Heart right ventricle (tissue), 16 donors: ENCODE data around the gene MGAT5. TPM values are rescaled to one million over a fixed set of nuclear protein-coding genes. Genes with fewer than 3 reads are reported as not detected.

Source experiments
- ATAC-seq, 8 donors: fragments of 200-7000 bp; cut with Tn5 transposase; one replicate each; pipeline ENCODE4 v1.9.1; 2020; ENCODE audit warnings: mild to moderate bottlenecking in 8 of 8, moderate library complexity in 8 of 8, moderate number of reproducible peaks in 1 of 8
- DNase-seq, 2 donors: peaks; one replicate each; pipeline ENCODE4 v3.0.0-alpha.2; 2020
- H3K27ac ChIP-seq, 10 donors: fragments of 200-600 bp; sonication (generic) in 2 of 10; one replicate each; pipeline versions ENCODE4 v1.5.0 to v1.8.0; 2020 to 2022; ENCODE audit warnings: mild to moderate bottlenecking in 3 of 10
- H3K27me3 ChIP-seq, 7 donors: fragments of 200-600 bp; one replicate each; pipeline ENCODE4 v1.8.0; 2021 to 2022; ENCODE audit warnings: mild to moderate bottlenecking in 2 of 7
- H3K36me3 ChIP-seq, 9 donors: fragments of 200-600 bp; sonication (generic) in 1 of 9; one replicate each; pipeline versions ENCODE4 v1.5.0 to v1.8.0; 2020 to 2022; ENCODE audit warnings: mild to moderate bottlenecking in 2 of 9
- H3K4me1 ChIP-seq, 9 donors: fragments of 200-600 bp; sonication (generic) in 1 of 9; one replicate each; pipeline versions ENCODE4 v1.5.0 to v1.8.0; 2020 to 2022; ENCODE audit warnings: mild to moderate bottlenecking in 4 of 9
- H3K4me3 ChIP-seq, 10 donors: fragments of 200-600 bp; sonication (generic) in 2 of 10; one replicate each; pipeline versions ENCODE4 v1.5.0 to v1.8.0; 2020 to 2022; ENCODE audit warnings: mild to moderate bottlenecking in 7 of 10, moderate library complexity in 2 of 10
- H3K9me3 ChIP-seq, 11 donors: fragments of 200-600 bp in 10 of 11; sonication (generic) in 2 of 11; one replicate each; pipeline versions ENCODE4 v1.5.0 to v1.8.0; 2013 to 2022; ENCODE audit warnings: mild to moderate bottlenecking in 2 of 11, control low read depth in 1 of 11, moderate library complexity in 1 of 11
- CTCF ChIP-seq, 9 donors: fragments of 200-600 bp; sonication (generic) in 2 of 9; IDR thresholded peaks; one replicate each; pipeline versions ENCODE4 v1.5.0 to v1.8.0; 2021 to 2022; ENCODE audit warnings: antibody characterized with exemption in 9 of 9, mild to moderate bottlenecking in 5 of 9, moderate library complexity in 1 of 9
- WGBS, 2 donors: extraction: QIAGEN DNeasy Blood & Tissue Kit; methylation state at CpG; one replicate each; pipeline ENCODE4 v1.1.7; 2013; ENCODE audit warnings: inconsistent platforms in 1 of 2; 5-methylcytosine and 5-hydroxymethylcytosine counted together
- intact Hi-C, 10 donors: fragments of 100-400 bp; cut with DNase I; formaldehyde crosslinking; loops; one replicate each; pipeline versions ENCODE4 v1.11.1 to v1.14.2; 2022
- polyA plus RNA-seq, 2 donors: library from polyadenylated mRNA; stranded (reverse); fragments of 200-250 nt; gene quantifications; one replicate each; pipeline ENCODE4 v1.2.3, GENCODE V29; 2013
- total RNA-seq, 10 donors: library from RNA; stranded (reverse); fragmentation: NEBNext Ultra II Directional in 3 of 10; extraction: Animal tissue kit (Norgen Biotek cat#: 25700) in 3 of 10; gene quantifications; one replicate each; pipeline versions ENCODE4 v1.2.1 to v1.2.4, GENCODE V29; 2021 to 2023
- donor health status: Arrhythmogenic right ventricular cardiomyopathy.
- donor health status: ischemic (EF 13 %, LVEDD 7.1; RV severe dilation, severe dysfunction).
- donor health status: healthy with polysubstance abuse.
- donor health status: DM: no; HTN: yes; CAD: no.
- donor health status: DM: no; HTN: no; CAD: no.
- donor health status: ischemic (EF 25% LVEDD 6.9; RV normal size, moderate dysfunction).
- donor health status: ischemic (EF 25% LVEDD 5.7; RV mildly dilated, moderate dysfunction).
- donor health status: healthy.
- donor health status: DM: yes; HTN: yes; CAD: no.
- donor health status: Ischemic cardiomyopathy.
- donor health status: ischemic (EF 35%, LVEDD 5.7; RV mildly dilated, moderate dysfunction).
- donor health status: nonischemic (EF 11% LVEDD 7.7; RV severe dilation, severe dysfunction).
- donor health status: DM: yes; HTN: yes; CAD: no.
- donor health status: PGD.
- donor health status: ischemic (EF 29% LVEDD 5.4; RV normal size, mild dysfunction).
- donor health status: nonischemic (EF 23%, LVEDD 6.1; RV moderate dilation, normal function).

The MGAT5 gene
- total and polyA plus RNA-seq, 12 donors: 6.4 to 111 (median 92.2) TPM

GRCh38 chr2:134369220-134369902, 115.5 kb downstream of the MGAT5 start:
- Histone ChIP-seq H3K27me3 (no peaks in the 10 kb centered on the region), H3K4me1 (peaks cover 21 to 81% (median 66%) of the 10 kb centered on the region in 9 donors), H3K27ac (no peak overlapping the region), H3K9me3 (no peaks in the 10 kb centered on the region), H3K36me3 (peaks cover 0 to 15% (median 3%) of the 10 kb centered on the region in 9 donors), H3K4me3 (no peak overlapping the region)
- no peak for TF ChIP-seq CTCF (IDR thresholded peaks at IDR 0.05)
- intact Hi-C loops: loop anchor here in 1 of 10 donors (5.0 to 10.0 kb wide), 3 partner anchors 33 to 95 kb away; no protein-coding TSS in a partner anchor
- ATAC-seq (no peak), DNase-seq (no peak)
- WGBS, 2 donors: 55 to 92% methylated on average over 1 of the region's 1 CpG

GRCh38 chr2:134370655-134371445, 117.0 kb downstream of the MGAT5 start:
- Histone ChIP-seq H3K4me1 (peaks cover 21 to 95% (median 66%) of the 10 kb centered on the region in 9 donors), H3K27ac (peak overlapping the region in 3 of 10 donors; percentile 8 to 64 (median 26)), H3K27me3 (no peaks in the 10 kb centered on the region), H3K4me3 (no peak overlapping the region), H3K36me3 (peaks cover 0 to 10% (median 0%) of the 10 kb centered on the region in 9 donors), H3K9me3 (no peaks in the 10 kb centered on the region)
- no peak for DNase-seq
- intact Hi-C loops: no loop called here
- no peak for TF ChIP-seq CTCF (IDR thresholded peaks at IDR 0.05)
- 77 to 78% methylated on average over 10 of the region's 10 CpGs for WGBS, 2 donors
- no peak for ATAC-seq

- Histone ChIP-seq H3K36me3 (peaks cover 0 to 23% (median 0%) of the 10 kb centered on the region in 9 donors), H3K4me1 (peaks cover 21 to 91% (median 71%) of the 10 kb centered on the region in 9 donors), H3K27ac (peak overlapping the region in 5 of 10 donors; percentile 5 to 64 (median 37)), H3K9me3 (no peaks in the 10 kb centered on the region), H3K27me3 (no peaks in the 10 kb centered on the region), H3K4me3 (no peak overlapping the region)
- no peak for DNase-seq
- TF ChIP-seq CTCF (IDR thresholded peaks at IDR 0.05): no peak
- WGBS, 2 donors: 93 to 96% methylated on average over 5 of the region's 5 CpGs
- intact Hi-C loops: no loop called here
- ATAC-seq: no peak
These were observed 118.3 kb downstream of the MGAT5 start for GRCh38 chr2:134372141-134372540.

GRCh38 chr2:134372611-134373131, 118.8 kb downstream of the MGAT5 start:
- WGBS, 2 donors: 47 to 52% methylated on average over 7 of the region's 7 CpGs
- Histone ChIP-seq H3K36me3 (peaks cover 0 to 26% (median 0%) of the 10 kb centered on the region in 9 donors), H3K27me3 (no peaks in the 10 kb centered on the region), H3K9me3 (no peaks in the 10 kb centered on the region), H3K27ac (peak overlapping the region in 6 of 10 donors; percentile 5 to 64 (median 31)), H3K4me1 (peaks cover 17 to 88% (median 65%) of the 10 kb centered on the region in 9 donors), H3K4me3 (no peak overlapping the region)
- intact Hi-C loops: no loop called here
- ATAC-seq (peak; percentile 29 to 85 (median 78)), DNase-seq (peak; percentile 35 to 49)
- TF ChIP-seq CTCF (IDR thresholded peaks at IDR 0.05): no peak
